Fibroblast of the aortic adventitia (primary cell): Measurements from ENCODE around the gene ALLC. TPM values are rescaled to one million over a fixed set of nuclear protein-coding genes. Genes with fewer than 3 reads are reported as not detected.

ENCODE experiments used
- DNase-seq: peaks from one replicate; pipeline ENCODE4 v3.0.0-alpha.2; 2010; ENCODE audit warnings: low read depth
- H3K4me3 ChIP-seq: 2 replicates; pipeline ENCODE4 v1.5.1; 2011; ENCODE audit warnings: low read depth, mild to moderate bottlenecking, control low read depth, low read length, moderate library complexity
- CTCF ChIP-seq: IDR thresholded peaks from 2 replicates; pipeline ENCODE4 v1.5.1; 2011; ENCODE audit warnings: mild to moderate bottlenecking, low read length, control low read depth, inconsistent platforms; ENCODE audit not compliant: insufficient read depth
- total RNA-seq: library from RNA; depleted of rRNA; stranded (reverse); fragments of >200 nt; gene quantifications from 2 replicates; pipeline ENCODE4 v1.2.3, GENCODE V29; 2012; ENCODE audit warnings: low replicate concordance

The ALLC gene
- total RNA-seq, 1 donor: not detected

DNA sequence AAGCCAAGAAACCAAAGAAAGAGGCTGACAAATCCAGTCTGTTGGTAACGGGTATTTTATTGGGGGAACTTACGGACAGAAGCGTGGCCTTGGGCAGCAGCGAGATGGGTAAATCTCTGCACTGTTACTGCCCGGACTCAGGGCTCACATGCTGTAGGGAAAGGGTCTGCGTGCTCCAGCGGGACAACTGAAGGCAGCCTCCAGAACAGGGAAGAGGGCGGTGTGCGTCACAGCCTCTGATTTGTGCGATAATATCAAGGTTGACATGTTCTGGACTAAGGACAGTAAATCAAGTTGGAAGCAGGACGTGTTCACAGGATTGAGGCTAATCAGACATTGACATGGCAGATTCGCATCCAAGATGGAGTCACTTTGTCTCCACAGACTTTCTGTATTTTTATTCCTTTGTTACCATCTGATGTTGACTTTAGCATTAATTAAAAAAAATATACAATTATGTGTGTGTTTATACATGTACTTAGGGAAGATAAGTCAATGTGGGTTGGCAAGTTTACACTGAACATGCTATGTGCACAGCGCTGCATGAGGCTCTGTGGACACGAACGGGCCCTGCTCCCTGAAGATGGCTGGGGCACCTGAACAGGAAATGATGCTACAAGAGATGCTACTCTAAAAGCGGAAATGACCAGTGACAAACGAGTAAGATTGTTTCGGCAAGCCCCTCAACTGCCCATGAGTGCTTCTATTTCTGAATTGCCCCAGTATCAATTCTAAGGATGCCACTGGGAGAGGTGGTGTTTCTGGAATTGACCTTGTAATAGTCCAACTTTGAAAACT is 22.7 kb downstream of the ALLC start:
- no peak for DNase-seq
- TF ChIP-seq CTCF: no peak

DNA sequence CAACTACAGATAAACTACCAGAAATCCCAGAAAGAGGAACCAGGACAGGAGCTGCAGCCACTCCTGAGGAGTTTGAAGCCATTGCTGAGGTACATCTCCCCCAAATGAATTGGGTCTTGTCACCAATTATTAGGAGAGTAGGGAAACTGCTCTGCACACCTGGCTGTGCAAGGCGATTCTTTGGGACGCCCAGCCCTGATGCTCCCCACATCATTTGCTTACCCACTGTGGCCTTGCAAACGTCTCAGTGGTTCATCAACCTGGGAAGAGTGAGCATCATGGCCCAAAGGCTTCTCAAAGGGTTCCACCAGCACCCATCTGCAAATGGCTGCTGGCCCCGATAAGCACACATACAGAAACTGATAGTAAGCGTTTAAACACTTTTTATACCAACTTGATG is 23.6 kb downstream of the ALLC start:
- no peak overlapping the region for H3K4me3 ChIP-seq
- no peak for DNase-seq
- no peak for TF ChIP-seq CTCF

More for the DNA sequence above, 22.7 kb downstream of the ALLC start:
- no peak overlapping the region for H3K4me3 ChIP-seq

DNA sequence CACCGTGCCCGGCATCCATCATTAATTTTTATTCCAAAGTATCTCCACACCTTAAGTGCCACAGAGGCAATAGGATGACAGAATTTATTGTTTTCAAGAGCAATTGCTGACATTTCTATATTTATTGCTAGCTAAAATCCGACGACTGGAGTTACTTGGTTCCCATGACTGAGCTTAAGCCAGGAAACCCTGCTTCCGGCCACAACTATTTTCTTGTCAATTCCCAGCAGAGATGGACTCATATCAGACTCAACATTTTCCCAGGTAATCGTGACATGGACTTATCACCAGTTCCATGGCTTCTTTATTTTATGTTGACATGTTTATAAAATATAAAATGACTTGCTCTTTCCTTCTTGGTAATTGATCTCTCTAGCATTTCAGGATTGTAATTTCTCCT is 24.8 kb downstream of the ALLC start:
- H3K4me3 ChIP-seq: no peak overlapping the region
- TF ChIP-seq CTCF: no peak
- no peak for DNase-seq

DNA sequence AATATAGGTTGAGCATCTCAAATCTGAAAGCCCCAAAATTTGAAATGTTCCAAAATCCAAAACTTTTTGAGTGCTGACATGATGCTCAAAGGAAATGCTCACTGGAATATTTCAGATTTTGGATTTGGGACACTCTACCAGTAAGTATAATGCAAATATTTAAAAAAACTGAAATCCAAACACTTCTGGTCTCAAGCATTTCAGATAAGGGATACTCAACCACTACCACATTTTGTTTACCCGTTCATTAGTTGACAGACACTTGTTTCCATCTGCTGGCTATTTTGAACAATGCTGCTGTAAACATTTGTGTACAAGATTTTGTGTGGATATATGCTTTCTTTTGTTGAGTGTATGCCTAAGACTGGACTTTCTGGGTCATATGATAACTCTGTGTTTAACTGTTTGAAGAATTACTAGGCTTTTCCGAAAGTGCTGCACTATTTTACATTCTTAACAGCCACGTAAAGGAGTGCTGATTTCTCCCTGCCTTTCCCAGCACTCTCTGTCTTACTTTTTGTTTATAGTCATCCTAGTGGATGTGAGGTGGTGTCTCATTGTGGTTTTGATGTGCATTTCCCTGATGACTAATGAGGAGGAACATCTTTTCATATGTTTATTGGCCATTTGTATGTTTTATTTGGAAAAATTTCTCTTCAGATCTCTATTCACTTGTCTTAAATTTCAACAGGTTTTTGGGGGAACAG is 25.9 kb downstream of the ALLC start:
- TF ChIP-seq CTCF: no peak
- no peak overlapping the region for H3K4me3 ChIP-seq
- DNase-seq: no peak

- H3K4me3 ChIP-seq: no peak overlapping the region
- DNase-seq: no peak
- no peak for TF ChIP-seq CTCF
These were observed 32.2 kb downstream of the ALLC start for GRCh38 chr2:3689998-3690748.

DNA sequence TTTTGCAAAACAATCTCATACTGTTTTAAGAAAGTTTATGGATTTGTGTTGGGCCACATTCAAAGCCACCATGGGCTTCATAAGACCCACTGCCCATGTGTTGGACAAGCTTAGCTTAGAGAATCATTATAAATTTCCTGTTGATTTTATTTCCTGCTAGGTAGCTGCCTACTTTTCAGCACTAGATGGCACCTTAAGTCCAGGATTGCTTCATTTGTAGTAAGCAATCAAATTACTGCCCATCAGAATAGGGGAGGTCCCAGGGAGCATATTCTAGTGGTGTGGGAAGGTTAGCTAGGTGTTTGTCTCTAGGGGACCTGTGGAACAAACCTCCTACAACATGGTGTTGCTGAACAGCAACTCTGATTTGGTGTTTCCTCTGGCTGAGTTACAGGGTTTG is 34.4 kb downstream of the ALLC start:
- no peak for DNase-seq
- no peak for TF ChIP-seq CTCF
- H3K4me3 ChIP-seq: no peak overlapping the region
